HG02973 (cell line): ENCODE data around the gene SRP54.
A peak's percentile ranks its signal among the peaks of the same experiment; 100 is the strongest.
"Not testable (repeated sequence)": the region's sequence is repeated elsewhere in the genome, so short reads cannot be mapped to it uniquely, and the experiment has no call there.

ENCODE experiments used
- ATAC-seq: cut with Tn5 transposase; IDR thresholded peaks from one replicate; pipeline ENCODE4 v1.9.1; 2021; ENCODE audit warnings: moderate library complexity; ENCODE audit not compliant: unreplicated experiment

SRP54 gene

GRCh38 chr14:34983148-34983760, 462 bp downstream of the SRP54 start:
- peak; percentile 18 for ATAC-seq

GRCh38 chr14:34983786-34984185, 994 bp downstream of the SRP54 start:
- no peak for ATAC-seq

- no peak for ATAC-seq
These were observed 2.9 kb downstream of the SRP54 start for GRCh38 chr14:34985740-34986139.

GRCh38 chr14:34987180-34987579, 4.4 kb downstream of the SRP54 start:
- no peak for ATAC-seq

- ATAC-seq, result no peak
These were observed 7.0 kb downstream of the SRP54 start for GRCh38 chr14:34989762-34990161.

- ATAC-seq, result no peak
These were observed 10.6 kb downstream of the SRP54 start for GRCh38 chr14:34993426-34993825.

GRCh38 chr14:34994668-34995067, 11.9 kb downstream of the SRP54 start:
- ATAC-seq, result no peak

GRCh38 chr14:34997762-34998161, 15.0 kb downstream of the SRP54 start:
- no peak for ATAC-seq

GRCh38 chr14:34999500-34999899, 16.7 kb downstream of the SRP54 start:
- no peak for ATAC-seq

- no peak for ATAC-seq
These were observed 18.8 kb downstream of the SRP54 start for GRCh38 chr14:35001621-35002020.

GRCh38 chr14:35004839-35005238, 22.0 kb downstream of the SRP54 start:
- ATAC-seq, result no peak

- ATAC-seq, result no peak
These were observed 33.8 kb downstream of the SRP54 start for GRCh38 chr14:35016568-35016967.

- ATAC-seq, result no peak
These were observed 37.9 kb downstream of the SRP54 start for GRCh38 chr14:35020713-35021112.

GRCh38 chr14:35028435-35028834, 45.6 kb downstream of the SRP54 start:
- no peak for ATAC-seq

GRCh38 chr14:35032562-35032961, 49.8 kb downstream of the SRP54 start:
- ATAC-seq, result no peak

- ATAC-seq, result no peak
These were observed 51.6 kb downstream of the SRP54 start for GRCh38 chr14:35034440-35034833.

- ATAC-seq, result not testable (repeated sequence)
These were observed 52.3 kb downstream of the SRP54 start for GRCh38 chr14:35034944-35035554.

- not testable (repeated sequence) for ATAC-seq
These were observed 55.5 kb downstream of the SRP54 start for GRCh38 chr14:35038312-35038711.

- ATAC-seq, result no peak
These were observed 59.8 kb downstream of the SRP54 start for GRCh38 chr14:35042632-35043031.

- ATAC-seq, result no peak
These were observed 60.3 kb downstream of the SRP54 start for GRCh38 chr14:35043046-35043445.

- no peak for ATAC-seq
These were observed 62.4 kb downstream of the SRP54 start for GRCh38 chr14:35044939-35045797.

- ATAC-seq, result no peak
These were observed 62.9 kb downstream of the SRP54 start for GRCh38 chr14:35045798-35046047.
